Tibial nerve (tissue), 4 donors: ENCODE results near the gene ABHD17B.

ENCODE experiments used
- EP300 ChIP-seq, 2 donors: sonication (generic); formaldehyde crosslinking; IDR thresholded peaks; one replicate each; pipeline ENCODE4 v1.6.1; 2017; ENCODE audit warnings: antibody characterized with exemption in 2 of 2, mild to moderate bottlenecking in 1 of 2
- TF ChIP-seq, protein P1 (sequence below), 5 experiments: fragments of 200-600 bp in 3 of 5; fragments of 450-650 bp in 2 of 5; sonication (generic) in 3 of 5; IDR thresholded peaks; one replicate each; pipeline ENCODE4 v1.5.1; 2016 to 2019; ENCODE audit warnings: antibody characterized with exemption in 5 of 5, mild to moderate bottlenecking in 3 of 5, moderate library complexity in 2 of 5

- TF ChIP-seq, protein P1, sequence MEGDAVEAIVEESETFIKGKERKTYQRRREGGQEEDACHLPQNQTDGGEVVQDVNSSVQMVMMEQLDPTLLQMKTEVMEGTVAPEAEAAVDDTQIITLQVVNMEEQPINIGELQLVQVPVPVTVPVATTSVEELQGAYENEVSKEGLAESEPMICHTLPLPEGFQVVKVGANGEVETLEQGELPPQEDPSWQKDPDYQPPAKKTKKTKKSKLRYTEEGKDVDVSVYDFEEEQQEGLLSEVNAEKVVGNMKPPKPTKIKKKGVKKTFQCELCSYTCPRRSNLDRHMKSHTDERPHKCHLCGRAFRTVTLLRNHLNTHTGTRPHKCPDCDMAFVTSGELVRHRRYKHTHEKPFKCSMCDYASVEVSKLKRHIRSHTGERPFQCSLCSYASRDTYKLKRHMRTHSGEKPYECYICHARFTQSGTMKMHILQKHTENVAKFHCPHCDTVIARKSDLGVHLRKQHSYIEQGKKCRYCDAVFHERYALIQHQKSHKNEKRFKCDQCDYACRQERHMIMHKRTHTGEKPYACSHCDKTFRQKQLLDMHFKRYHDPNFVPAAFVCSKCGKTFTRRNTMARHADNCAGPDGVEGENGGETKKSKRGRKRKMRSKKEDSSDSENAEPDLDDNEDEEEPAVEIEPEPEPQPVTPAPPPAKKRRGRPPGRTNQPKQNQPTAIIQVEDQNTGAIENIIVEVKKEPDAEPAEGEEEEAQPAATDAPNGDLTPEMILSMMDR (IDR thresholded peaks at IDR 0.05) = no peak
- TF ChIP-seq EP300 (IDR thresholded peaks at IDR 0.05) = no peak
Observed at GRCh38 chr9:71839668-71840067, 71.3 kb downstream of the ABHD17B start.
